ENCODE measurements around the gene CNIH3.

DNA sequence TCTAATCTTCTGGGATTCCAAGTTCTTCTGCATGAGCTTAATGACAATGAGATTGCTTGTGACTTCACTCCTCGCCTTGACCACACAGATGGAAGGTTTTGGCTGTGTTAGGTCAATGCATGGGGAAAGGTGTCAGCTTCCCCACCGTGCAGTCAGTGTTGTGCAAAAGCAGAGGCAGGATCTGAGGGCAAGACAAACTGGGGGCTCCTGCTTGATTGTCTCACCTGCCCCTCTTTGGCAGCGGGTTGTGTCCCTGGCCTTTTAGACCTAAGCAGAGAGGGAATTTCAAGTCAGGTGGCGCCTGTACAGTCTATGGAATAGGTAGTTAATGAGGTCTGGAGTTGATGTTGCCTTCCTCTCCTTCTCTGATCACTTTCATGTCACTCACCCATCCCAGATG lies 150.1 kb downstream of the CNIH3 start:
- TF ChIP-seq, protein P1, sequence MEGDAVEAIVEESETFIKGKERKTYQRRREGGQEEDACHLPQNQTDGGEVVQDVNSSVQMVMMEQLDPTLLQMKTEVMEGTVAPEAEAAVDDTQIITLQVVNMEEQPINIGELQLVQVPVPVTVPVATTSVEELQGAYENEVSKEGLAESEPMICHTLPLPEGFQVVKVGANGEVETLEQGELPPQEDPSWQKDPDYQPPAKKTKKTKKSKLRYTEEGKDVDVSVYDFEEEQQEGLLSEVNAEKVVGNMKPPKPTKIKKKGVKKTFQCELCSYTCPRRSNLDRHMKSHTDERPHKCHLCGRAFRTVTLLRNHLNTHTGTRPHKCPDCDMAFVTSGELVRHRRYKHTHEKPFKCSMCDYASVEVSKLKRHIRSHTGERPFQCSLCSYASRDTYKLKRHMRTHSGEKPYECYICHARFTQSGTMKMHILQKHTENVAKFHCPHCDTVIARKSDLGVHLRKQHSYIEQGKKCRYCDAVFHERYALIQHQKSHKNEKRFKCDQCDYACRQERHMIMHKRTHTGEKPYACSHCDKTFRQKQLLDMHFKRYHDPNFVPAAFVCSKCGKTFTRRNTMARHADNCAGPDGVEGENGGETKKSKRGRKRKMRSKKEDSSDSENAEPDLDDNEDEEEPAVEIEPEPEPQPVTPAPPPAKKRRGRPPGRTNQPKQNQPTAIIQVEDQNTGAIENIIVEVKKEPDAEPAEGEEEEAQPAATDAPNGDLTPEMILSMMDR (IDR thresholded peaks at IDR 0.05): no peak
- no peak for TF ChIP-seq POLR2A (IDR thresholded peaks at IDR 0.05)

All from ovary (tissue), 3 donors.